OCI-LY3 (cell line): ENCODE results near the gene ZNF318.
"Not testable (repeated sequence)": the region's sequence is repeated elsewhere in the genome, so short reads cannot be mapped to it uniquely, and the experiment has no call there.

Source experiments
- H2AFZ ChIP-seq: fragments of 200-600, 300-600 bp; shearing (Covaris generic); 2 replicates; pipeline ENCODE4 v1.6.0; 2014; ENCODE audit warnings: antibody characterized with exemption, low read depth, low read length
- H3K27ac ChIP-seq: fragments of 200-600, 300-600 bp; sonication (generic); 2 replicates; pipeline ENCODE4 v1.5.1; 2014; ENCODE audit warnings: mild to moderate bottlenecking, low read length, moderate library complexity, mixed read lengths
- H3K27me3 ChIP-seq: fragments of 200-600, 300-600 bp; sonication (generic); 2 replicates; pipeline ENCODE4 v1.6.1; 2014; ENCODE audit warnings: low read depth, low read length, mixed read lengths
- H3K36me3 ChIP-seq: fragments of 200-600, 300-600 bp; sonication (generic); replicated peaks from 2 replicates; pipeline ENCODE3; 2014; ENCODE audit warnings: low read depth, low read length, mixed read lengths
- H3K4me1 ChIP-seq: fragments of 300-600, 200-600 bp; sonication (generic); 2 replicates; pipeline ENCODE4 v1.6.1; 2014; ENCODE audit warnings: low read length, mixed read lengths
- H3K4me2 ChIP-seq: fragments of 200-600, 300-600 bp; sonication (generic); 2 replicates; pipeline ENCODE4 v1.6.1; 2014; ENCODE audit warnings: low read length, mixed read lengths
- H3K4me3 ChIP-seq: fragments of 300-600, 200-600 bp; sonication (generic); 2 replicates; pipeline ENCODE4 v1.5.1; 2014; ENCODE audit warnings: antibody characterized with exemption, mild to moderate bottlenecking, low read length, moderate library complexity
- H3K79me2 ChIP-seq: fragments of 300-600, 200-600 bp; shearing (Covaris generic); 2 replicates; pipeline ENCODE4 v1.6.1; 2014; ENCODE audit warnings: mild to moderate bottlenecking, low read length, mixed read lengths
- H3K9ac ChIP-seq: fragments of 300-600, 200-600 bp; shearing (Covaris generic); 2 replicates; pipeline ENCODE4 v1.6.0; 2014; ENCODE audit warnings: mild to moderate bottlenecking, low read length, moderate library complexity
- H3K9me3 ChIP-seq: fragments of 200-600, 300-600 bp; shearing (Covaris generic); 2 replicates; pipeline ENCODE4 v1.6.1; 2014; ENCODE audit warnings: low read length, mixed read lengths; ENCODE audit not compliant: insufficient read depth
- H4K20me1 ChIP-seq: fragments of 200-600, 300-600 bp; sonication (generic); 2 replicates; pipeline ENCODE4 v1.6.1; 2016; ENCODE audit warnings: low read length, mixed read lengths; ENCODE audit not compliant: insufficient read depth
- EZH2phosphoT487 ChIP-seq: fragments of 200-600 bp; shearing (Covaris generic); IDR thresholded peaks from 2 replicates; pipeline ENCODE4 v1.6.1; 2018; ENCODE audit warnings: antibody characterized with exemption, mixed run types, low read depth
- TF ChIP-seq, protein P1 (sequence below): fragments of 200-600, 300-600 bp; sonication (generic); IDR thresholded peaks from 2 replicates; pipeline ENCODE4 v1.5.1; 2014; ENCODE audit warnings: antibody characterized with exemption, low read length, low read depth

Gene ZNF318

DNA sequence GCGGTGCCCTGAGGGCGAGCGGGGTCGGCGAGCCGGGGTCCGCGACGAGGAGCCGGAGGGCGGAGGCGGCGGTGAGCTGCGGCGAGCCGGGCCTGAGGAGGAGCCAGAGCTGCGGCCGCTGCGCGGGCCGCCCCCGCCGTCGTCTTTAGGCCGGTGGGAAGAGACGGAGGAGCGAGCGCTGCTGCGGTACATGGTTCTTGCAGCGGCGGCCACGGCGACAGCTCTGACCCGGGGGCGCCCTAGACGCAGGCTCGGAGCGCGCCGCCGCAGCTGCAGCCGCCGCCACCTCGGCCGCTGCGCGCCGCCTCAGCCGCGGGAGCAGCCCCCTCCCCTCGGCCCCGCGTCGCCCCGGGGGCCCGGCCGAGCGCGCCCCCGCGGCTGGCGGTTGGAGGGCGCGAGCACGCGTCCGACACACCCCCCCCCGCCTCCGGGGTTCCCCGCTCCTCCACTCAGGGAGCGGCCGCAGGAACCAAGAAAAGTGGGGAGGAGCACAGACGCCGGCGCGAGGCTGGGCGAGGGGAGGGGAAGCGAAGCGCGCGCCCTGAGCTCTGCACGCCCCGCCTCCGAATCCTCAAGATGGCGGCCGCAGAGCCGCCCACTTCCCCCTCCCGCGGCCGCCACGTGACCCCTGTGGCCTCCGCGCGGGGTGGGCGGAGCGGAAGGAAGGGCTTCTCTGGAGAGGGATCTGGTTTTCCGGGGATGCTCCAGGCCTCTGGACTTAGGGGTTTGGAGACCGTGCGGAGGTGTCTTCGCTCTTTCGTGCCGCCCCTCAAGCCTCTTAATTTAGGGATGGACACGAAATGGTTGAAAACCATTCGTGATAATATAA lies at the start of gene ZNF318:
Gene ZNF318 (minus strand): TSS at position 474 of the 829 bp plus-strand sequence. CDS start 282 bp downstream, at position 192.
- Histone ChIP-seq H3K4me2 (peak within 1 kb of the TSS; percentile 97), H3K4me3 (peak within 1 kb of the TSS; percentile 86), H3K9ac (peak within 1 kb of the TSS; percentile 93), H2AFZ (peak within 1 kb of the TSS; percentile 87), H3K79me2 (peaks cover 43% of the 10 kb centered on the region), H4K20me1 (peaks cover 12% of the 10 kb centered on the region), H3K4me1 (peaks cover 43% of the 10 kb centered on the region), H3K9me3 (no peaks in the 10 kb centered on the region), H3K27me3 (no peaks in the 10 kb centered on the region), H3K36me3 (peaks cover 27% of the 10 kb centered on the region), H3K27ac (peak within 1 kb of the TSS; percentile 70)
- TF ChIP-seq, protein P1, sequence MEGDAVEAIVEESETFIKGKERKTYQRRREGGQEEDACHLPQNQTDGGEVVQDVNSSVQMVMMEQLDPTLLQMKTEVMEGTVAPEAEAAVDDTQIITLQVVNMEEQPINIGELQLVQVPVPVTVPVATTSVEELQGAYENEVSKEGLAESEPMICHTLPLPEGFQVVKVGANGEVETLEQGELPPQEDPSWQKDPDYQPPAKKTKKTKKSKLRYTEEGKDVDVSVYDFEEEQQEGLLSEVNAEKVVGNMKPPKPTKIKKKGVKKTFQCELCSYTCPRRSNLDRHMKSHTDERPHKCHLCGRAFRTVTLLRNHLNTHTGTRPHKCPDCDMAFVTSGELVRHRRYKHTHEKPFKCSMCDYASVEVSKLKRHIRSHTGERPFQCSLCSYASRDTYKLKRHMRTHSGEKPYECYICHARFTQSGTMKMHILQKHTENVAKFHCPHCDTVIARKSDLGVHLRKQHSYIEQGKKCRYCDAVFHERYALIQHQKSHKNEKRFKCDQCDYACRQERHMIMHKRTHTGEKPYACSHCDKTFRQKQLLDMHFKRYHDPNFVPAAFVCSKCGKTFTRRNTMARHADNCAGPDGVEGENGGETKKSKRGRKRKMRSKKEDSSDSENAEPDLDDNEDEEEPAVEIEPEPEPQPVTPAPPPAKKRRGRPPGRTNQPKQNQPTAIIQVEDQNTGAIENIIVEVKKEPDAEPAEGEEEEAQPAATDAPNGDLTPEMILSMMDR, result no peak
- no peak for TF ChIP-seq EZH2phosphoT487

- Histone ChIP-seq H3K4me1 (no peaks in the 10 kb centered on the region), H3K27ac (no peak overlapping the region), H3K4me2 (no peak overlapping the region), H3K9ac (no peak overlapping the region), H3K79me2 (no peaks in the 10 kb centered on the region), H2AFZ (no peak overlapping the region), H3K9me3 (no peaks in the 10 kb centered on the region), H4K20me1 (no peaks in the 10 kb centered on the region), H3K27me3 (peaks cover 11% of the 10 kb centered on the region), H3K36me3 (no peaks in the 10 kb centered on the region), H3K4me3 (no peak overlapping the region)
- TF ChIP-seq, protein P1, result no peak
- no peak for TF ChIP-seq EZH2phosphoT487
Observed at GRCh38 chr6:43416935-43417334, 47.5 kb upstream of the ZNF318 start.

- not testable (repeated sequence) for H3K36me3 ChIP-seq, H2AFZ ChIP-seq, H3K27ac ChIP-seq, H3K4me3 ChIP-seq, H3K4me1 ChIP-seq, H3K9me3 ChIP-seq, H3K9ac ChIP-seq, H3K79me2 ChIP-seq, H4K20me1 ChIP-seq, H3K4me2 ChIP-seq
- peaks cover 11% of the 10 kb centered on the region for H3K27me3 ChIP-seq
Observed at GRCh38 chr6:43415275-43415674, 45.8 kb upstream of the ZNF318 start.

DNA sequence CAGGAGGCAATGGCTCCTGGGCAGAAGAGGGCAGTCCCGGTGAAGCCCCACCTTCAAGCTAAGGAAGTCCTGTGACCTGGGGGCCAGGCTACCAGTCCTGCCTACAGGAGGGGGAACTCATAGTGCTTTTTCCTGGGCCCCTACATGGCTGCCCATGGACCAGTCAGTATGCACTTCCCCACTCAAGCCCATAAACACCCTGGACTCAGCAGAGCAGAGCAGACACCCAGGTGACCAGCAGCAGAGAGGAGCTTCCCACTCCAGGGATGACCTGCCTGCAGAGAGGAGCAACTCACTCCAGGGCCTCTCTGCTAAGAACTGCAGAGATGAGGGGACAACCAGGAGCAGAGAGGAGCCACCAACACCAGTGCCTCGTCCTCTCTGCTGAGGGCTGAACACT lies 43.6 kb upstream of the ZNF318 start:
- Histone ChIP-seq H3K9me3 (no peaks in the 10 kb centered on the region), H3K4me2 (no peak overlapping the region), H2AFZ (no peak overlapping the region), H3K27me3 (peaks cover 9% of the 10 kb centered on the region), H3K27ac (no peak overlapping the region), H3K79me2 (no peaks in the 10 kb centered on the region), H3K4me1 (no peaks in the 10 kb centered on the region), H3K36me3 (no peaks in the 10 kb centered on the region), H3K4me3 (no peak overlapping the region), H3K9ac (no peak overlapping the region), H4K20me1 (no peaks in the 10 kb centered on the region)
- TF ChIP-seq, protein P1, result no peak
- TF ChIP-seq EZH2phosphoT487, result no peak
